Smooth muscle cell (in vitro differentiated cells): ENCODE results near the gene MYRIP. TPM values are rescaled to one million over a fixed set of nuclear protein-coding genes. Genes with fewer than 3 reads are reported as not detected.

Experiments
- DNase-seq: peaks from one replicate; lab custom pipeline; 2025; ENCODE audit not compliant: unreplicated experiment; lab: John Stamatoyannopoulos, UW
- H2AFZ ChIP-seq: fragments of 200-600 bp; sonication (generic); 2 replicates; pipeline ENCODE4 v1.6.0; 2016; ENCODE audit warnings: antibody characterized with exemption, low read depth, mild to moderate bottlenecking
- H3F3A ChIP-seq: fragments of 200-600 bp; sonication (generic); 2 replicates; pipeline ENCODE4 v1.6.0; 2017; ENCODE audit warnings: antibody characterized with exemption, low read depth
- H3K27ac ChIP-seq: fragments of 200-600 bp; sonication (generic); 2 replicates; pipeline ENCODE4 v1.5.1; 2016; ENCODE audit warnings: low read depth, mild to moderate bottlenecking
- H3K27me3 ChIP-seq: fragments of 200-600 bp; sonication (generic); 2 replicates; pipeline ENCODE4 v1.6.1; 2016; ENCODE audit warnings: low read depth, mild to moderate bottlenecking
- H3K36me3 ChIP-seq: fragments of 200-600 bp; sonication (generic); 2 replicates; pipeline ENCODE4 v1.5.1; 2016; ENCODE audit warnings: low read depth
- H3K4me1 ChIP-seq: fragments of 200-600 bp; sonication (generic); 2 replicates; pipeline ENCODE4 v1.5.1; 2016; ENCODE audit warnings: low read depth
- H3K4me2 ChIP-seq: fragments of 200-600 bp; sonication (generic); 2 replicates; pipeline ENCODE4 v1.6.0; 2016; ENCODE audit warnings: mild to moderate bottlenecking
- H3K4me3 ChIP-seq: fragments of 200-600 bp; sonication (generic); 2 replicates; pipeline ENCODE4 v1.5.1; 2016; ENCODE audit warnings: mild to moderate bottlenecking
- H3K79me2 ChIP-seq: fragments of 200-600 bp; sonication (generic); 2 replicates; pipeline ENCODE4 v1.6.0; 2016; ENCODE audit warnings: low read depth, mild to moderate bottlenecking
- H3K9ac ChIP-seq: fragments of 200-600 bp; sonication (generic); 2 replicates; pipeline ENCODE4 v1.6.0; 2016; ENCODE audit warnings: low read depth
- H3K9me3 ChIP-seq: fragments of 200-600 bp; sonication (generic); replicated peaks from 2 replicates; pipeline ENCODE4 v1.5.1; 2016; ENCODE audit warnings: low read depth
- H4K20me1 ChIP-seq: fragments of 200-600 bp; sonication (generic); 2 replicates; pipeline ENCODE4 v1.6.0; 2016; ENCODE audit warnings: low read depth
- CTCF ChIP-seq: fragments of 200-600 bp; sonication (generic); IDR thresholded peaks from 2 replicates; pipeline ENCODE4 v1.5.1; 2017; ENCODE audit warnings: borderline replicate concordance, mild to moderate bottlenecking, antibody characterized with exemption; ENCODE audit not compliant: insufficient read depth, poor library complexity, severe bottlenecking
- WGBS: methylation state at CpG from one replicate; pipeline ENCODE4 v1.1.7; 2016; ENCODE audit warnings: low lambda C conversion rate; 5-methylcytosine and 5-hydroxymethylcytosine counted together
- polyA plus RNA-seq: library from polyadenylated mRNA; unstranded; fragments of >200 nt; fragmentation: Nextera tagmentation; extraction: Ambion mirVana; gene quantifications from 2 replicates; pipeline ENCODE4 v1.2.1, GENCODE V29; 2016
- total RNA-seq: library from RNA; depleted of rRNA; stranded (reverse); fragments of >200 nt; gene quantifications from 2 replicates; pipeline ENCODE4 v1.2.3, GENCODE V29; 2014

MYRIP gene
- total and polyA plus RNA-seq, 2 experiments from 2014 or later = not detected

- no peak overlapping the region for H2AFZ ChIP-seq
- no peak overlapping the region for H3K27ac ChIP-seq
- no peaks in the 10 kb centered on the region for H3K27me3 ChIP-seq
- DNase-seq = no peak
- no peaks in the 10 kb centered on the region for H3K4me1 ChIP-seq
- no peak overlapping the region for H3K4me3 ChIP-seq
- H3K4me2 ChIP-seq = no peak overlapping the region
- no peaks in the 10 kb centered on the region for H4K20me1 ChIP-seq
- no peak overlapping the region for H3K9ac ChIP-seq
- H3K79me2 ChIP-seq = no peaks in the 10 kb centered on the region
- no peak for TF ChIP-seq CTCF
- WGBS = 73% methylated on average over 2 of the region's 2 CpGs
- H3K9me3 ChIP-seq = no peaks in the 10 kb centered on the region
- no peaks in the 10 kb centered on the region for H3K36me3 ChIP-seq
- no peaks in the 10 kb centered on the region for H3F3A ChIP-seq
These were observed 318.8 kb downstream of the MYRIP start for GRCh38 chr3:40128166-40128565.

GRCh38 chr3:40129510-40129909, 320.1 kb downstream of the MYRIP start:
- Histone ChIP-seq H3K9ac (no peak overlapping the region), H3K27me3 (no peaks in the 10 kb centered on the region), H3K9me3 (no peaks in the 10 kb centered on the region), H3K27ac (no peak overlapping the region), H3K79me2 (no peaks in the 10 kb centered on the region), H4K20me1 (no peaks in the 10 kb centered on the region), H3F3A (no peaks in the 10 kb centered on the region), H3K4me3 (no peak overlapping the region), H3K36me3 (no peaks in the 10 kb centered on the region), H3K4me2 (no peak overlapping the region), H3K4me1 (no peaks in the 10 kb centered on the region), H2AFZ (no peak overlapping the region)
- no peak for DNase-seq
- 88% methylated on average over 3 of the region's 3 CpGs for WGBS
- TF ChIP-seq CTCF = no peak

- H3F3A ChIP-seq = no peaks in the 10 kb centered on the region
- 97% methylated on average over 2 of the region's 2 CpGs for WGBS
- no peak overlapping the region for H3K4me3 ChIP-seq
These were observed 320.6 kb downstream of the MYRIP start for GRCh38 chr3:40129981-40130380.

More at GRCh38 chr3:40129981-40130380, 320.6 kb downstream of the MYRIP start:
- no peak overlapping the region for H3K27ac ChIP-seq
- TF ChIP-seq CTCF = no peak
- no peaks in the 10 kb centered on the region for H3K79me2 ChIP-seq
- no peak for DNase-seq
- H3K9me3 ChIP-seq = no peaks in the 10 kb centered on the region
- H3K4me1 ChIP-seq = no peaks in the 10 kb centered on the region
- no peaks in the 10 kb centered on the region for H4K20me1 ChIP-seq
- no peaks in the 10 kb centered on the region for H3K36me3 ChIP-seq
- H3K27me3 ChIP-seq = no peaks in the 10 kb centered on the region
- H2AFZ ChIP-seq = no peak overlapping the region
- H3K4me2 ChIP-seq = no peak overlapping the region
- no peak overlapping the region for H3K9ac ChIP-seq
